Upper lobe of right lung (tissue), 1 donor: ENCODE data around the gene C1QC. TPM values are rescaled to one million over a fixed set of nuclear protein-coding genes. Genes with fewer than 3 reads are reported as not detected.

Experiments used
- ATAC-seq: fragments of 200-7000 bp; cut with Tn5 transposase; one replicate; pipeline ENCODE4 v1.9.1; 2020; ENCODE audit warnings: mild to moderate bottlenecking, moderate library complexity
- DNase-seq: peaks from one replicate; pipeline ENCODE4 v3.0.0-alpha.2; 2020
- H3K27ac ChIP-seq: fragments of 200-600 bp; one replicate; pipeline ENCODE4 v1.8.0; 2022
- H3K27me3 ChIP-seq: fragments of 200-600 bp; one replicate; pipeline ENCODE4 v1.8.0; 2022; ENCODE audit warnings: mild to moderate bottlenecking
- H3K36me3 ChIP-seq: fragments of 200-600 bp; one replicate; pipeline ENCODE4 v1.8.0; 2022
- H3K4me1 ChIP-seq: fragments of 200-600 bp; one replicate; pipeline ENCODE4 v1.8.0; 2022
- H3K4me3 ChIP-seq: fragments of 200-600 bp; one replicate; pipeline ENCODE4 v1.8.0; 2022; ENCODE audit warnings: mild to moderate bottlenecking
- H3K9me3 ChIP-seq: fragments of 200-600 bp; one replicate; pipeline ENCODE4 v1.8.0; 2022
- CTCF ChIP-seq: fragments of 200-600 bp; IDR thresholded peaks from one replicate; pipeline ENCODE4 v1.8.0; 2022; ENCODE audit warnings: antibody characterized with exemption
- intact Hi-C: fragments of 100-400 bp; cut with DNase I; formaldehyde crosslinking; loops from one replicate; pipeline ENCODE4 v1.11.0; 2022
- total RNA-seq: library from RNA; stranded (reverse); fragmentation: NEBNext Ultra II Directional; extraction: Animal tissue kit (Norgen Biotek cat#: 25700); gene quantifications from one replicate; pipeline ENCODE4 v1.2.1, GENCODE V29; 2021
- donor health status: DM: no; HTN: yes; CAD: no; lungs with severe emphysema.

Gene C1QC
- total RNA-seq, 1 donor from 2014 or later = 353 TPM

DNA sequence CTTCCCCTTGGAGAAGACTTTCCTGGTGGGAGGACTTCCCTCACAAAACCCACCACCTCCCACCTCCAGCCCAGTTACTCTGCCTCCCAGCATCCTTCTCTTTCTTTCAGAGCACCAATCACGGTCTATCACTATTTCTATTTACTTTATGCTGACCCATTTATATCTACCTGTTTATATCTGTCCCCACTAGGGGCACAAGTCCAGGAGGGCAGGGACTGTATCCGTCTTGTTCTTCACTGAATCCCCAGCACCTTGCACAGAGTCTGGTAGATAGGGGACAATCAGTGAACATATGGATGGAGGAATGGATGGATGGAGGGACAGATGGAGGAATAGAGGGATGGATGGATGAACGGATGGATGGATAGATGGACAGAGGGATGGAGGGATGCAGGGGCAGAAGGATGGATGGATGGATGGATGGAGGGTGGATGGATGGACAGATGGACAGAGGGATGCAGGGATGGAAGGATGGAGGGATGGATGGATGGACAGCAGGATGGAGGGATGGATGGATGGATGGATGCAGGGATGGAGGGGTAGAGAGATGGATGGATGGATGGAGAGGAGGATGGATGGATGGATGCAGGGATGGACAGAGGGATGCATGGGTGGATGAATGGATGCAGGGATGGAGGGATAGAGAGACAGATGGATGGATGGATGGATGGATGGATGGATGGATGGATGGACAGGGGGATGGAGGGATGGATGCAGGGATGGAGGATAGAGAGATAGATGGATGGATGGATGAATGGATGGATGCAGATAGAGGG is 15.1 kb downstream of the C1QC start:
- TF ChIP-seq CTCF = no peak
- DNase-seq (no peak), ATAC-seq (no peak)
- Histone ChIP-seq H3K27ac (no peak overlapping the region), H3K9me3 (no peaks in the 10 kb centered on the region), H3K4me1 (no peaks in the 10 kb centered on the region), H3K36me3 (no peaks in the 10 kb centered on the region), H3K27me3 (no peaks in the 10 kb centered on the region), H3K4me3 (peak overlapping the region; percentile 8)
- intact Hi-C loops = no loop called here

DNA sequence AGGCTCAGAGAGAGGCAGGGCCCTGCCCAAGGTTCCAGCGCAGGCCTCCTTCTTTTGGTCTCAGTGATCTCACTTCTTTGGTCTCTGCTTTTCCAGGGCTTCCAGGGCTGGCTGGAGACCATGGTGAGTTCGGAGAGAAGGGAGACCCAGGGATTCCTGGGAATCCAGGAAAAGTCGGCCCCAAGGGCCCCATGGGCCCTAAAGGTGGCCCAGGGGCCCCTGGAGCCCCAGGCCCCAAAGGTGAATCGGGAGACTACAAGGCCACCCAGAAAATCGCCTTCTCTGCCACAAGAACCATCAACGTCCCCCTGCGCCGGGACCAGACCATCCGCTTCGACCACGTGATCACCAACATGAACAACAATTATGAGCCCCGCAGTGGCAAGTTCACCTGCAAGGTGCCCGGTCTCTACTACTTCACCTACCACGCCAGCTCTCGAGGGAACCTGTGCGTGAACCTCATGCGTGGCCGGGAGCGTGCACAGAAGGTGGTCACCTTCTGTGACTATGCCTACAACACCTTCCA is 17.3 kb downstream of the C1QC start:
- DNase-seq (no peak), ATAC-seq (no peak)
- no peak for TF ChIP-seq CTCF
- Histone ChIP-seq H3K4me3 (no peak overlapping the region), H3K27ac (no peak overlapping the region), H3K4me1 (no peaks in the 10 kb centered on the region), H3K36me3 (no peaks in the 10 kb centered on the region), H3K27me3 (no peaks in the 10 kb centered on the region), H3K9me3 (no peaks in the 10 kb centered on the region)
- intact Hi-C loops = no loop called here

DNA sequence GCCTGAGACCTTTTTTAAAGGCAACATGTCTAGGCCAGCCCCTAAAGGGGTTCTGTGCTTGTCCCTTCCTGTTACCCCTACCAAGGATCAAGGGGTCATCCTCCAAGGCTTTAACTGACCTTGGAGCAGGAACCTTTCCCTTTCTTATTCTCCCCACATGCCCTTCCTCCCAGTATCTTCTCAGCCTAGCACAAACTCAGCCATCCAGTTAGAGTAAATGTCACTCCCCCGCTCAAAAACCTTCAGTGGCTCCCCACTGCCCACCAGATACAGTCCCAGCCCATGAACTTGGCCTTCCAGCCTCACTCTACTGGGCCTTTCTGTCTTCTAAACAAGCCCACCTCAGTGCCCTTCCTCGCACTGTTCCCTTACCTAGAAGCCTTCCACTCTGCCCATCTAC is 18.4 kb downstream of the C1QC start:
- DNase-seq = no peak
- Histone ChIP-seq H3K4me1 (no peaks in the 10 kb centered on the region), H3K27ac (no peak overlapping the region), H3K4me3 (no peak overlapping the region), H3K36me3 (no peaks in the 10 kb centered on the region), H3K27me3 (no peaks in the 10 kb centered on the region), H3K9me3 (no peaks in the 10 kb centered on the region)
- no peak for ATAC-seq
- TF ChIP-seq CTCF = no peak
- intact Hi-C loops = no loop called here

DNA sequence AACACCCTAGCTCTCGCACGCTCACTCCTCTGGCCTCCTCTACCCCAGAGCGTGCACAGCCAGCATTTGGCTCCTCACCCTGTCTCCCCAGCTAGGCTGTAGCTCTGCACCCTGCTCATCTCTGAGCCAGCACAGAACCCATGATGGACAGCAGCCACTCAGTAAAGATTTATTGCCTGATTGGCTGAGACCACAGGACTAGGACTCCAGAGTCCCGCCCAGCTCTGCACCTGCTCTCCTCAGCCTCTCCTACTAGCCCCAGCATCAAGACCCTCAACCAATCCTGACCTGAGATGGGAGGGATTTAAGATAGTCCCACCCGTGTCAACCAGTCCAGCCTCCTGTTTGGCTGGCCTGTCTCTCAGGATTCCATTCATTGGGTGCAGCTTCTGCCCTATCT is 18.9 kb downstream of the C1QC start:
- no peak for DNase-seq

GRCh38 chr1:22662986-22663408 is 19.6 kb downstream of the C1QC start:
- Histone ChIP-seq H3K4me3 (no peak overlapping the region), H3K36me3 (no peaks in the 10 kb centered on the region), H3K27ac (no peak overlapping the region), H3K27me3 (peaks cover 3% of the 10 kb centered on the region), H3K9me3 (no peaks in the 10 kb centered on the region), H3K4me1 (no peaks in the 10 kb centered on the region)
- no peak for TF ChIP-seq CTCF
- no peak for DNase-seq
- ATAC-seq = peak; percentile 17
- intact Hi-C loops = no loop called here

More for the DNA sequence above, 18.9 kb downstream of the C1QC start:
- peak; percentile 84 for ATAC-seq
- intact Hi-C loops = no loop called here
- Histone ChIP-seq H3K4me3 (no peak overlapping the region), H3K27ac (no peak overlapping the region), H3K4me1 (no peaks in the 10 kb centered on the region), H3K9me3 (no peaks in the 10 kb centered on the region), H3K27me3 (no peaks in the 10 kb centered on the region), H3K36me3 (no peaks in the 10 kb centered on the region)
- TF ChIP-seq CTCF = no peak
